Body of pancreas (tissue), 4 donors: Measurements from ENCODE around the gene SPATA33. TPM values are rescaled to one million over a fixed set of nuclear protein-coding genes. Genes with fewer than 3 reads are reported as not detected.

Experiments used
- ATAC-seq: fragments of 150-250 bp; one replicate; pipeline ENCODE4 v1.9.1; 2016
- DNase-seq, 4 donors: peaks; one replicate each; pipeline ENCODE4 v3.0.0-alpha.2; 2019
- H3K27ac ChIP-seq, 4 donors: fragments of 200-600 bp; sonication (generic); 1 replicate in 3 of 4; 2 replicates in 1 of 4; pipeline versions ENCODE4 v1.5.1 to v1.6.1; 2016 to 2019; ENCODE audit warnings: mild to moderate bottlenecking in 1 of 4, mixed read lengths in 1 of 4, moderate library complexity in 1 of 4
- H3K27me3 ChIP-seq, 2 donors: fragments of 200-600 bp; sonication (generic); one replicate each; pipeline ENCODE4 v1.6.0; 2016; ENCODE audit warnings: mild to moderate bottlenecking in 1 of 2
- H3K36me3 ChIP-seq, 2 donors: fragments of 200-600 bp; sonication (generic); replicated peaks in 1 of 2; 2 replicates each; pipeline ENCODE4 v1.5.1; 2016; ENCODE audit warnings: low read depth in 2 of 2; ENCODE audit not compliant: insufficient read depth in 1 of 2
- H3K4me1 ChIP-seq: fragments of 200-600 bp; sonication (generic); one replicate; pipeline ENCODE4 v1.6.0; 2016
- H3K4me3 ChIP-seq, 2 donors: fragments of 200-600 bp; sonication (generic); 1 replicate in 1 of 2; 2 replicates in 1 of 2; pipeline ENCODE4 v1.5.1; 2016 to 2019
- H3K9me3 ChIP-seq, 3 donors: fragments of 200-600 bp; sonication (generic); 1 replicate in 2 of 3; 2 replicates in 1 of 3; pipeline ENCODE4 v1.5.1; 2016
- POLR2A ChIP-seq, 3 donors: fragments of 450-650 bp; IDR thresholded peaks; one replicate each; pipeline ENCODE4 v1.6.1; 2016; ENCODE audit warnings: antibody characterized with exemption in 3 of 3, mild to moderate bottlenecking in 2 of 3
- WGBS, 2 donors: methylation state at CpG; one replicate each; pipeline ENCODE4 v1.1.5; 2017; 5-methylcytosine and 5-hydroxymethylcytosine counted together
- intact Hi-C: fragments of 100-400 bp; cut with DNase I; formaldehyde crosslinking; loops from one replicate; pipeline ENCODE4 v1.15.1; 2023
- total RNA-seq, 2 donors: library from RNA; depleted of rRNA; stranded (reverse); fragments of >200 nt; gene quantifications; one replicate each; pipeline ENCODE4 v1.1.0, GENCODE V29; 2016
- TF ChIP-seq, protein P1 (sequence below), 7 experiments: fragments of 450-650 bp in 4 of 7; fragments of 200-600 bp in 3 of 7; sonication (generic) in 3 of 7; IDR thresholded peaks; one replicate each; pipeline ENCODE4 v1.5.1; 2016 to 2019; ENCODE audit warnings: antibody characterized with exemption in 7 of 7

SPATA33 gene
- total RNA-seq, 2 donors from 2014 or later: 3.6 to 7.9 TPM

DNA sequence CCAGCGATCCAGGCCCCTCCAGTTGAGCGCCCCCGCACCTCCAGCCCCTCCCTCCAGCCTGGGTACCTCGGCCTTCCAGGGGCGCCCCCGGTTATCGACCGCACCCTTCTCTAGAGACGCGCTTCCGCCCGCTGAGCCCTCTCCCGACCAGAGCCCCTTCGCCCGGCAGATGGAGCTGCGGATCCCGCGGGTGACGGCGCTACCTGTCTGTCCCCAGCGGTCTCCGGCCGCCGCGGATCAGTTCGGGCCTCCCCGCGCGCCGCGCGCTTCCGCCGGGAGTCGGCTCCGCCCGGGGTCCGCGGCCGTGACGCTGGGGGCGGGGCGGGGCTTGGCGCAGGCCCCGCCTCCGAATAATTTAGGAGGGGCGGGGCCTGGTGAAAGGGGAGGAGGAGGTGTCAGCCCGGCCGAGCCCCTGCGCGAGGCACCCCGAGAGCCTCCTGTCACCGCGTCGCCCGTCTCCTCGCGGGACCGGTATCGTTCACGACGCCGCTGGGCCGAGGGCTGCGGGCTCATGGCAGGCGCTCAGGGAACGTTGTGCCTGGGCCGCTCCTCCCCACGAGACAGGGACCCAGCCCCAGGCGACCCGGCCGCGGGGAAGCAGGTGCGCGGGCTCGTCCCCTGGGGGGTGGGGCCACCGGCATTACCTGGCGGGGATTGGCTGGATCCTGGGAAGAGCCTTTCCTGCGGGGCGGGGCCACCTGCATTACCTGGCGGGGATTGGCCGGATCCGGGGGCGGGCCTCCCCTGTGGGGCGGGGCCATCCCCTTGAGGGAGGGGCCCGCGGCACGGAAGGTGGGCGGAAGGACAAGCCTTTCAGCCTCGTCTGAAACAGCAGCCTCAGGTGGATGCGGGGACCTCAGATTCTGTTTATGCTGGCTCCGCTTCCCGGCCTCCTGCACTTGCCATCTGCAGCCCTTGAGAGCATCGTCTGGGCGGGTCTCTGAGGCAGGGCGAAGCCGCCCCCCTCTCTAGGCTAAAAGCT is 44.1 kb downstream of the SPATA33 start, which contains the start of gene SPATA2L:
Gene SPATA2L (minus strand): TSS at position 281 of the 982 bp plus-strand sequence. CDS start 473 bp downstream, outside the sequence.
- Histone ChIP-seq H3K27ac (peak within 1 kb of the TSS; percentile 89 to 99 (median 96)), H3K4me3 (peak within 1 kb of the TSS; percentile 38 to 53), H3K9me3 (no peaks in the 10 kb centered on the region), H3K4me1 (peaks cover 35% of the 10 kb centered on the region), H3K27me3 (no peaks in the 10 kb centered on the region), H3K36me3 (no peaks in the 10 kb centered on the region)
- peak; percentile 79 for ATAC-seq
- peak; percentile 97 to 99 (median 98) for DNase-seq
- intact Hi-C loops: no loop called here
- 0 to 1% methylated on average over 26 to 86 of the region's 97 CpGs for WGBS, 2 donors
- TF ChIP-seq POLR2A (IDR thresholded peaks at IDR 0.05): peak; percentile 90 to 92 (median 90)
- TF ChIP-seq, protein P1, sequence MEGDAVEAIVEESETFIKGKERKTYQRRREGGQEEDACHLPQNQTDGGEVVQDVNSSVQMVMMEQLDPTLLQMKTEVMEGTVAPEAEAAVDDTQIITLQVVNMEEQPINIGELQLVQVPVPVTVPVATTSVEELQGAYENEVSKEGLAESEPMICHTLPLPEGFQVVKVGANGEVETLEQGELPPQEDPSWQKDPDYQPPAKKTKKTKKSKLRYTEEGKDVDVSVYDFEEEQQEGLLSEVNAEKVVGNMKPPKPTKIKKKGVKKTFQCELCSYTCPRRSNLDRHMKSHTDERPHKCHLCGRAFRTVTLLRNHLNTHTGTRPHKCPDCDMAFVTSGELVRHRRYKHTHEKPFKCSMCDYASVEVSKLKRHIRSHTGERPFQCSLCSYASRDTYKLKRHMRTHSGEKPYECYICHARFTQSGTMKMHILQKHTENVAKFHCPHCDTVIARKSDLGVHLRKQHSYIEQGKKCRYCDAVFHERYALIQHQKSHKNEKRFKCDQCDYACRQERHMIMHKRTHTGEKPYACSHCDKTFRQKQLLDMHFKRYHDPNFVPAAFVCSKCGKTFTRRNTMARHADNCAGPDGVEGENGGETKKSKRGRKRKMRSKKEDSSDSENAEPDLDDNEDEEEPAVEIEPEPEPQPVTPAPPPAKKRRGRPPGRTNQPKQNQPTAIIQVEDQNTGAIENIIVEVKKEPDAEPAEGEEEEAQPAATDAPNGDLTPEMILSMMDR (IDR thresholded peaks at IDR 0.05): peak in 4 of 7 experiments; percentile 13 to 34 (median 27)

DNA sequence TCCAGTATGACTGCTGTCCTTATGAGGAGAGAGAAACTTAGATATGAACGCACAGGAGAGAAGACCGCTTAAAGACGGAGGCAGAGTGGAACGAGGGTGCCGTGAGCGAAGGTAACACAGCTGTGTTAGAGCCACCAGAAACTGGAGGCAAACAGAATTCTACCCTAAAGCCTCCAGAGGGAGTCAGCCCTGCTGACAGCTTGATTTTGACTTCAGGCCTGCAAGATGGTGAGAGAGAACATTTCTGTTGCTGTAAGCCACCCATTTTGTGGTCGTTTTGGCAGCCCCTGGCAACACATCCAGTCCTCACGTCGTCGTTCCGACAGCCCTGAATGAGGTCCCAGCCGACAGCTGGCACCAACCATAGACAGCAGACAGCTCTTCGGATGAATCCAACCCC is 46.6 kb downstream of the SPATA33 start:
- TF ChIP-seq, protein P1 (IDR thresholded peaks at IDR 0.05): no peak
- TF ChIP-seq POLR2A (IDR thresholded peaks at IDR 0.05): no peak
- intact Hi-C loops: no loop called here
- DNase-seq (no peak), ATAC-seq (no peak)
- H3K4me1 ChIP-seq: peaks cover 33% of the 10 kb centered on the region
- H3K27ac ChIP-seq: no peak overlapping the region
- no peaks in the 10 kb centered on the region for H3K27me3 ChIP-seq
- 76 to 78% methylated on average over 10 to 13 of the region's 13 CpGs for WGBS, 2 donors
- H3K36me3 ChIP-seq: no peaks in the 10 kb centered on the region
- no peaks in the 10 kb centered on the region for H3K9me3 ChIP-seq
- H3K4me3 ChIP-seq: no peak overlapping the region

DNA sequence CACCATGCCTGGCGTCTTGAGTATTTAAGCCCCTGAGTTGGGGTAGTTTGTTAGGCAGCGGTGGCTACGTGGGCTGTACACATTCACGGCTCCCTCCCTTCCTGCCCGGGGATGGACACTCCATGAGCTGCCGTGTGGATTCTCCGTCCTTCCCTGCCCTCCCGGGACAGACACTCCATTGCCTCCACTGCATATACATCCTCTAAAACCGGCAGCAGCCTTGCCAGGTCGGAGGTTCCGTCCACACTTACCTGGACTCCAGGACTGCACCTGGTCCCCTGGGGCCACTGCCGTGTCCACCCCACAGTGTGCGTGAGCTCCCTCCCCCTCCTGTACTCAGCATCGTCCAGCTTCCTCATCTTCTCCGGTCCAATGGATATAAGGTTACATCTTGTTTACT is 47.4 kb downstream of the SPATA33 start:
- no peak for ATAC-seq
- WGBS, 2 donors: 65 to 67% methylated on average over 13 to 15 of the region's 15 CpGs
- no peak overlapping the region for H3K27ac ChIP-seq
- H3K4me1 ChIP-seq: peaks cover 25% of the 10 kb centered on the region
- no peaks in the 10 kb centered on the region for H3K27me3 ChIP-seq
- H3K36me3 ChIP-seq: no peaks in the 10 kb centered on the region
- H3K4me3 ChIP-seq: no peak overlapping the region
- TF ChIP-seq, protein P1 (IDR thresholded peaks at IDR 0.05): no peak
- TF ChIP-seq POLR2A (IDR thresholded peaks at IDR 0.05): no peak
- no peaks in the 10 kb centered on the region for H3K9me3 ChIP-seq
- intact Hi-C loops: loop anchor here (5.0 kb wide), 1 partner anchor 87 kb away; no protein-coding TSS in a partner anchor
- DNase-seq: no peak

DNA sequence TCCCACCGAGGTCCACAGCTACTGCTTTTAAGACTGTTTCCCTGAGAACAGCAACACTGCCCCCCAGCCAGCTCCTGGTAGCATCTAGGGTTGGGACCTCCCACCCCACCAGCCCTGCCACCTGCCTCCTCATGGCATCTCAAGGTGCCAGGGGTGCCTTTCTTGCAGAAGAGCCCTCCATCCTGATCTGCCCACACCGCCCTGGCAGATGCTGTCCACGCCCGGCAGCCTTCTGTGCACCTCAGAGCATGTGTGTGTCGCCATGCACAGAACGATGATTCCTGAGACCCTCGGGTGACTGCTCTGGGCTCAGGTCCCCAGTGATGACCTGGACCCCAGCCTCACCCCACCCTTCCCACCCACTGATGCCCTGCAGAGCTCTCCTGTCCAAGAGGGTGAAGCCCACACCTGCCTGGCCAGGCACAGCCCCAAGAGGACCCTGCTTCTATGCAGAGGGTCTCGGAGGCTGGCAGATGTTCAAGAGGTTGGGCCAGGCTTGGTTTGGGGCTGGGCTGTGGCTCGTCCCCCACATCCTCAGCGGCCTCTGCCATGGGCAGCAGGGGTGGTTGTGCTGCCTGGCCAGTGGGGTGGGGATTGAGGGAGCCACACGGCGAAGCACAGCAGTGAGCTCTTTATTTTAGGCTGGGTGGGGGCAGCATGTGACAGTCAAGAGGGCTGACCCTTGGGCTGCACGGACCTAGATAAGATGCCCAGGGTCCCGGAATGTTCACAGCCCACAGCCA is 49.1 kb downstream of the SPATA33 start:
- DNase-seq: no peak

More for the DNA sequence above, 49.1 kb downstream of the SPATA33 start:
- TF ChIP-seq, protein P1 (IDR thresholded peaks at IDR 0.05): no peak
- no peak for TF ChIP-seq POLR2A (IDR thresholded peaks at IDR 0.05)
- no peak overlapping the region for H3K27ac ChIP-seq
- H3K36me3 ChIP-seq: no peaks in the 10 kb centered on the region
- no peak overlapping the region for H3K4me3 ChIP-seq
- 74 to 81% methylated on average over 6 to 14 of the region's 14 CpGs for WGBS, 2 donors
- ATAC-seq: no peak
- intact Hi-C loops: loop anchor here (5.0 kb wide), 1 partner anchor 86 kb away; no protein-coding TSS in a partner anchor
- H3K4me1 ChIP-seq: peaks cover 18% of the 10 kb centered on the region
- no peaks in the 10 kb centered on the region for H3K9me3 ChIP-seq
- H3K27me3 ChIP-seq: no peaks in the 10 kb centered on the region
